Body of pancreas (tissue), 4 donors: ENCODE results near the gene QRICH2. TPM values are rescaled to one million over a fixed set of nuclear protein-coding genes. Genes with fewer than 3 reads are reported as not detected.
A peak's percentile ranks its signal among the peaks of the same experiment; 100 is the strongest.

ENCODE experiments used
- ATAC-seq: fragments of 150-250 bp; one replicate; pipeline ENCODE4 v1.9.1; 2016
- DNase-seq, 4 donors: peaks; one replicate each; pipeline ENCODE4 v3.0.0-alpha.2; 2019
- H3K27ac ChIP-seq, 4 donors: fragments of 200-600 bp; sonication (generic); 1 replicate in 3 of 4; 2 replicates in 1 of 4; pipeline versions ENCODE4 v1.5.1 to v1.6.1; 2016 to 2019; ENCODE audit warnings: mild to moderate bottlenecking in 1 of 4, mixed read lengths in 1 of 4, moderate library complexity in 1 of 4
- H3K27me3 ChIP-seq, 2 donors: fragments of 200-600 bp; sonication (generic); one replicate each; pipeline ENCODE4 v1.6.0; 2016; ENCODE audit warnings: mild to moderate bottlenecking in 1 of 2
- H3K36me3 ChIP-seq, 2 donors: fragments of 200-600 bp; sonication (generic); replicated peaks in 1 of 2; 2 replicates each; pipeline ENCODE4 v1.5.1; 2016; ENCODE audit warnings: low read depth in 2 of 2; ENCODE audit not compliant: insufficient read depth in 1 of 2
- H3K4me1 ChIP-seq: fragments of 200-600 bp; sonication (generic); one replicate; pipeline ENCODE4 v1.6.0; 2016
- H3K4me3 ChIP-seq, 2 donors: fragments of 200-600 bp; sonication (generic); 1 replicate in 1 of 2; 2 replicates in 1 of 2; pipeline ENCODE4 v1.5.1; 2016 to 2019
- H3K9me3 ChIP-seq, 3 donors: fragments of 200-600 bp; sonication (generic); 1 replicate in 2 of 3; 2 replicates in 1 of 3; pipeline ENCODE4 v1.5.1; 2016
- CTCF ChIP-seq, 7 experiments: fragments of 450-650 bp in 4 of 7; fragments of 200-600 bp in 3 of 7; sonication (generic) in 3 of 7; IDR thresholded peaks; one replicate each; pipeline ENCODE4 v1.5.1; 2016 to 2019; ENCODE audit warnings: antibody characterized with exemption in 7 of 7
- POLR2A ChIP-seq, 3 donors: fragments of 450-650 bp; IDR thresholded peaks; one replicate each; pipeline ENCODE4 v1.6.1; 2016; ENCODE audit warnings: antibody characterized with exemption in 3 of 3, mild to moderate bottlenecking in 2 of 3
- WGBS, 2 donors: methylation state at CpG; one replicate each; pipeline ENCODE4 v1.1.5; 2017; 5-methylcytosine and 5-hydroxymethylcytosine counted together
- intact Hi-C: fragments of 100-400 bp; cut with DNase I; formaldehyde crosslinking; loops from one replicate; pipeline ENCODE4 v1.15.1; 2023
- total RNA-seq, 2 donors: library from RNA; depleted of rRNA; stranded (reverse); fragments of >200 nt; gene quantifications; one replicate each; pipeline ENCODE4 v1.1.0, GENCODE V29; 2016

QRICH2 gene
- total RNA-seq, 2 donors from 2014 or later, result 0.66 to 1.6 TPM

DNA sequence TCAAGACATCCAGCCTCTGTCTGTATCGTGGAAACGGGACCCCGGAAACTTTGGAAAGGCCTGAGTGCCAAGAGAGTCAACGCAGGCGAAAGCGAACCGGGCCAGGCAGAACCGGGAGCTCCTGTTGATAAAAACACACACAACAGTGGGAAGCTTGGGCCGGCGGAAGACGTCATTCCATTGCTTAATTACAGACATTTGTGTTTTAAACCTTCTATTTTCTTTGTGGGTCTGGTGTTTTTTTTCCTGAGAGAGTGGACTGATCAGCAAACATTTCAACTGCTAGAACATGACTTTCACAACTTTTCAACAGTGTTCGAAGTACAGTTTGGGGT lies 66.9 kb downstream of the QRICH2 start:
- Histone ChIP-seq H3K4me3 (peak overlapping the region; percentile 17 to 28), H3K9me3 (no peaks in the 10 kb centered on the region), H3K27ac (peak overlapping the region in 3 of 4 donors; percentile 34 to 64 (median 61)), H3K36me3 (no peaks in the 10 kb centered on the region), H3K27me3 (no peaks in the 10 kb centered on the region), H3K4me1 (peaks cover 33% of the 10 kb centered on the region)
- DNase-seq (peak in 1 of 4 donors; percentile 41), ATAC-seq (peak; percentile 4)
- TF ChIP-seq POLR2A (IDR thresholded peaks at IDR 0.05), result no peak
- TF ChIP-seq CTCF (IDR thresholded peaks at IDR 0.05), result no peak
- 9% methylated on average over 12 of the region's 12 CpGs for WGBS, 2 donors
- intact Hi-C loops, result no loop called here

- Histone ChIP-seq H3K4me1 (peaks cover 33% of the 10 kb centered on the region), H3K27ac (peak within 1 kb of the TSS in 3 of 4 donors; percentile 34 to 64 (median 61)), H3K4me3 (peak within 1 kb of the TSS; percentile 17 to 28), H3K9me3 (no peaks in the 10 kb centered on the region), H3K36me3 (no peaks in the 10 kb centered on the region), H3K27me3 (no peaks in the 10 kb centered on the region)
- peak; percentile 52 to 74 (median 58) for DNase-seq
- intact Hi-C loops, result no loop called here
- TF ChIP-seq CTCF (IDR thresholded peaks at IDR 0.05), result no peak
- TF ChIP-seq POLR2A (IDR thresholded peaks at IDR 0.05), result peak; percentile 27 to 58 (median 51)
- 0 to 3% methylated on average over 4 to 59 of the region's 102 CpGs for WGBS, 2 donors
- peak; percentile 83 for ATAC-seq
These were observed 67.4 kb downstream of the QRICH2 start, which contains the start of gene RNF157 for GRCh38 chr17:76240461-76241203. TSS of gene RNF157 (minus strand) at chr17:76240493. CDS start at chr17:76240240, 253 bp downstream.

DNA sequence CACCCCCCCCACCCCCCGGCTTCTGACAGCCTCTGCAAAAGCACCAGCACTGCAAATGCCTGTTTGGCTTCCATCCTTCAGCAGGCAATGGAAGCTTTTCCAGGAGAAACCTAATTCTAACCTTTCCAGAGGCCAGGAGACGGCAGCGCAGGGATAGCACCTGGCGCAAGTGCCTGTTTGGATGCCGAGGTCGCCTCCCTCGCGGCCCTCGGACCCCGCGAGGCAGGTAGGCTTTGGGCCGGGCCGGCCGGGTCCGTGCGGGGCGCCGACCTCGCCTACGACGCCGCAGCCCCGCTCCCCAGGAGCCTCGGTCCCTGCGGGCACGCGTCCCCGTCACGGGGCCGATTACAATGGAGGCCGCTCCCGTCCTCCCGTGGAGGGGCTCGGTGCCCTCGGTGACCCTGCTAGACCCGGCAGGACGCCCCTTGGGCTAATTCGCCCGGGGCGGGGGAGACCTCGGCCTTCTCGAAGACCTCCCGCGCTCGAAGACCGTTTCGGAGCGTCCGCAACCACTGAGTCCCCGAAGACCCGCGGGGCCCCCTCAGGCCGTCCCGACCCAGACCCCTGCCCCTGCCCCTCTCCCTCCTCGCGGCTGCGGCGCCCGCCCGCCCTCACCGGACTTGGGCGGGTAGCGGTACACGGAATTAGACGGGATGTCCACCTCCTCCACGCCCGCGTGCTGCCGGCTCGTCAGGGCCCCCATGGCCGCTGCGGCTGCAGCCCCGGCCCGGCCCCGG lies 68.4 kb downstream of the QRICH2 start:
- no peak for DNase-seq
- TF ChIP-seq CTCF (IDR thresholded peaks at IDR 0.05) (no peak), POLR2A (IDR thresholded peaks at IDR 0.05) (no peak)
- Histone ChIP-seq H3K36me3 (no peaks in the 10 kb centered on the region), H3K4me3 (no peak overlapping the region), H3K4me1 (peaks cover 33% of the 10 kb centered on the region), H3K9me3 (no peaks in the 10 kb centered on the region), H3K27me3 (no peaks in the 10 kb centered on the region), H3K27ac (peak overlapping the region in 2 of 4 donors; percentile 36 to 42)
- intact Hi-C loops, result no loop called here
- ATAC-seq, result peak; percentile 25
- 4 to 8% methylated on average over 1 to 70 of the region's 75 CpGs for WGBS, 2 donors

DNA sequence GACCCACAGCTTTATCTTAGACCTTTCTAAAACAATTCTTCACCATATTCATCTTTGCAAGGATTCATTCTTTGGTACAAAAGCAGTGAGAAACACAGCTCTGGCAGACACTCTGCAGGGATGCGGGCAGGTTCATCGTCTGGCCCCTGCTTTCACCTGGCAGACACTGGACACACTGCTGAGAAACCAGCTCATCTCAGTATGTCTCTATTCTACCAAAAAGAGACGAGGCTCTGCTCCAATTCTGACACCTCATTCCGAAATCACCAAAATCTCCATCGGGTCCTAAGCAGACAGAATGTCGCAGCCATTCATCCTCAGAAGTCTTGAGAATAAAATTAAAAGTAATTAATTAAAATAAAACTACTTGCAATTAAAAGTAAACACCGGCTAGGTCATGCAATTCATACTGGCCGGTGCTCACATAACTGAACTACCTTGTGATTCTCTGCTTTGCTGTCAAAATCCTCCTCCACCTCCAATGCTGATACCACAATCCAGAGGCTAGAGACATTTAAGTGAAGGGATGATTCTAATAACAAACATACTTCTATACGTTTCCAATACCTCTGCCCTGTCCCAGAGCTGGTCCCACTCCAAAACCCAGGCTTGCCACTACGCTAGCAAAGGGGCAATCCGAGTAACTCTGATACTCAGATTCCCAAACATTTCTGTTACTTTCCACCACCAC lies 69.1 kb downstream of the QRICH2 start:
- Histone ChIP-seq H3K9me3 (no peaks in the 10 kb centered on the region), H3K27ac (peak overlapping the region in 1 of 4 donors; percentile 36), H3K4me1 (peaks cover 31% of the 10 kb centered on the region), H3K4me3 (no peak overlapping the region), H3K27me3 (no peaks in the 10 kb centered on the region), H3K36me3 (no peaks in the 10 kb centered on the region)
- 66 to 69% methylated on average over 11 of the region's 11 CpGs for WGBS, 2 donors
- DNase-seq, result no peak
- no peak for ATAC-seq
- TF ChIP-seq CTCF (IDR thresholded peaks at IDR 0.05) (no peak), POLR2A (IDR thresholded peaks at IDR 0.05) (no peak)
- intact Hi-C loops, result no loop called here
